Pons (tissue), 1 donor: ENCODE results near the gene TTYH2.
A peak's percentile ranks its signal among the peaks of the same experiment; 100 is the strongest.
"Not testable (repeated sequence)": the region's sequence is repeated elsewhere in the genome, so short reads cannot be mapped to it uniquely, and the experiment has no call there.

Experiments used
- DNase-seq: peaks from one replicate; pipeline ENCODE4 v3.0.0-alpha.2; 2016; ENCODE audit warnings: low spot score

TTYH2 gene

GRCh38 chr17:74212913-74213791 lies at the start of gene TTYH2:
Gene TTYH2, plus strand, starts transcription at chr17:74213571. Its CDS starts 17 bp downstream, at chr17:74213588.
- peak; percentile 97 for DNase-seq

GRCh38 chr17:74163836-74164235 lies 49.5 kb upstream of the TTYH2 start:
- DNase-seq = no peak

- DNase-seq = no peak
Measured at GRCh38 chr17:74164446-74165045, 48.8 kb upstream of the TTYH2 start.

- DNase-seq = no peak
Measured at GRCh38 chr17:74165797-74166365, 47.5 kb upstream of the TTYH2 start.

- DNase-seq = no peak
Measured at GRCh38 chr17:74170924-74171323, 42.4 kb upstream of the TTYH2 start.

- DNase-seq = no peak
Measured at GRCh38 chr17:74172700-74173099, 40.7 kb upstream of the TTYH2 start.

- peak; percentile 69 for DNase-seq
Measured at GRCh38 chr17:74176546-74177001, 36.8 kb upstream of the TTYH2 start.

- no peak for DNase-seq
Measured at GRCh38 chr17:74177018-74177450, 36.3 kb upstream of the TTYH2 start.

- no peak for DNase-seq
Measured at GRCh38 chr17:74179576-74179975, 33.8 kb upstream of the TTYH2 start.

GRCh38 chr17:74180336-74180735 lies 33.0 kb upstream of the TTYH2 start:
- no peak for DNase-seq

- DNase-seq = no peak
Measured at GRCh38 chr17:74181341-74181740, 32.0 kb upstream of the TTYH2 start.

- DNase-seq = no peak
Measured at GRCh38 chr17:74182041-74182723, 31.2 kb upstream of the TTYH2 start.

GRCh38 chr17:74183411-74183810 lies 30.0 kb upstream of the TTYH2 start:
- no peak for DNase-seq

GRCh38 chr17:74185571-74186185 lies 27.7 kb upstream of the TTYH2 start:
- no peak for DNase-seq

- DNase-seq = no peak
Measured at GRCh38 chr17:74186498-74186897, 26.9 kb upstream of the TTYH2 start.

- no peak for DNase-seq
Measured at GRCh38 chr17:74187761-74188160, 25.6 kb upstream of the TTYH2 start.

- not testable (repeated sequence) for DNase-seq
Measured at GRCh38 chr17:74188687-74189086, 24.7 kb upstream of the TTYH2 start.

GRCh38 chr17:74190154-74190553 lies 23.2 kb upstream of the TTYH2 start:
- DNase-seq = peak; percentile 76

- no peak for DNase-seq
Measured at GRCh38 chr17:74190807-74191406, 22.5 kb upstream of the TTYH2 start.

- no peak for DNase-seq
Measured at GRCh38 chr17:74192950-74193781, 20.2 kb upstream of the TTYH2 start.

GRCh38 chr17:74194682-74195081 lies 18.7 kb upstream of the TTYH2 start:
- DNase-seq = no peak
